Stomach (tissue), 9 donors: ENCODE measurements around the gene DLGAP1. TPM values are rescaled to one million over a fixed set of nuclear protein-coding genes. Genes with fewer than 3 reads are reported as not detected.

Experiments used
- DNase-seq, 2 donors: peaks; one replicate each; pipeline versions ENCODE4 v3.0.0 to v3.0.0-alpha.2; 2013 to 2019
- H3K27ac ChIP-seq, 5 donors: fragments of 200-600 bp in 4 of 5; sonication (generic) in 4 of 5; one replicate each; pipeline ENCODE4 v1.5.1; 2013 to 2019; ENCODE audit warnings: mild to moderate bottlenecking in 1 of 5, moderate library complexity in 1 of 5
- H3K27me3 ChIP-seq, 3 donors: fragments of 200-600 bp; sonication (generic); one replicate each; pipeline ENCODE4 v1.5.1; 2017 to 2019; ENCODE audit warnings: mixed run types in 1 of 3
- H3K36me3 ChIP-seq, 4 donors: fragments of 200-600 bp; sonication (generic); 1 replicate in 3 of 4; 2 replicates in 1 of 4; pipeline ENCODE4 v1.5.1; 2016 to 2019
- H3K4me1 ChIP-seq, 4 donors: fragments of 200-600 bp; sonication (generic); one replicate each; pipeline ENCODE4 v1.5.1; 2016 to 2019
- H3K4me3 ChIP-seq, 4 donors: fragments of 200-600 bp; sonication (generic) in 3 of 4; one replicate each; pipeline ENCODE4 v1.5.1; 2016 to 2019; ENCODE audit warnings: mild to moderate bottlenecking in 1 of 4
- H3K9me3 ChIP-seq, 4 donors: fragments of 200-600 bp; sonication (generic); one replicate each; pipeline ENCODE4 v1.5.1; 2016 to 2019
- CTCF ChIP-seq, 7 experiments: fragments of 450-650 bp in 4 of 7; fragments of 200-600 bp in 3 of 7; sonication (generic) in 3 of 7; IDR thresholded peaks; one replicate each; pipeline ENCODE4 v1.5.1; 2016 to 2019; ENCODE audit warnings: antibody characterized with exemption in 7 of 7, control low read depth in 2 of 7, mild to moderate bottlenecking in 1 of 7
- EP300 ChIP-seq: sonication (generic); formaldehyde crosslinking; IDR thresholded peaks from one replicate; pipeline ENCODE4 v1.6.1; 2017; ENCODE audit warnings: antibody characterized with exemption
- POLR2A ChIP-seq, 4 donors: fragments of 450-650 bp; IDR thresholded peaks; one replicate each; pipeline ENCODE4 v1.6.1; 2016; ENCODE audit warnings: antibody characterized with exemption in 4 of 4, control low read depth in 2 of 4, mild to moderate bottlenecking in 1 of 4, moderate library complexity in 1 of 4
- POLR2AphosphoS5 ChIP-seq, 3 donors: sonication (generic); formaldehyde crosslinking; IDR thresholded peaks; one replicate each; pipeline ENCODE4 v1.6.1; 2016; ENCODE audit warnings: antibody characterized with exemption in 3 of 3
- WGBS, 5 donors: extraction: QIAGEN DNeasy Blood & Tissue Kit in 3 of 5; methylation state at CpG; one replicate each; pipeline versions ENCODE4 v1.1.5 to v1.1.7; 2013 to 2018; 5-methylcytosine and 5-hydroxymethylcytosine counted together
- intact Hi-C: fragments of 100-400 bp; cut with DNase I; formaldehyde crosslinking; loops from one replicate; pipeline ENCODE4 v1.15.1; 2023; ENCODE audit warnings: low total_unique reads
- polyA plus RNA-seq, 3 donors: library from polyadenylated mRNA; stranded (reverse); fragments of 200-250 nt; gene quantifications; one replicate each; pipeline ENCODE4 v1.2.3, GENCODE V29; 2013
- total RNA-seq, 5 donors: library from RNA; depleted of rRNA; stranded (reverse); fragments of >200 nt; gene quantifications; one replicate each; pipeline versions ENCODE4 v1.1.0 to v1.2.3, GENCODE V29; 2014 to 2016
- donor health status: healthy with polysubstance abuse.
- donor health status: Bipolar disorder and iron deficiency.
- donor health status: healthy.

Gene DLGAP1
- total and polyA plus RNA-seq, 8 donors: 0.06 to 7.0 (median 1.3) TPM; not detected in 1

- no peak overlapping the region for H3K4me3 ChIP-seq
- H3K9me3 ChIP-seq: peaks cover 4 to 14% (median 13%) of the 10 kb centered on the region in 4 donors
- DNase-seq: no peak
- H3K27ac ChIP-seq: no peak overlapping the region
- no peaks in the 10 kb centered on the region for H3K27me3 ChIP-seq
- 63 to 75% (median 67%) methylated on average over 4 of the region's 4 CpGs for WGBS, 5 donors
- H3K36me3 ChIP-seq: no peaks in the 10 kb centered on the region
- no peak for TF ChIP-seq EP300
- no peak for TF ChIP-seq POLR2A (IDR thresholded peaks at IDR 0.05)
- TF ChIP-seq CTCF (IDR thresholded peaks at IDR 0.05): no peak
- TF ChIP-seq POLR2AphosphoS5 (IDR thresholded peaks at IDR 0.05): no peak
- intact Hi-C loops: no loop called here
- peaks cover 0 to 10% (median 0%) of the 10 kb centered on the region in 4 donors for H3K4me1 ChIP-seq
Measured at GRCh38 chr18:3753106-3753505, 702.0 kb downstream of the DLGAP1 start.

GRCh38 chr18:3748086-3748485 is 707.0 kb downstream of the DLGAP1 start:
- Histone ChIP-seq H3K27me3 (no peaks in the 10 kb centered on the region), H3K9me3 (no peaks in the 10 kb centered on the region), H3K27ac (peak overlapping the region in 1 of 5 donors; percentile 7), H3K4me1 (no peaks in the 10 kb centered on the region), H3K36me3 (no peaks in the 10 kb centered on the region), H3K4me3 (no peak overlapping the region)
- 75 to 97% (median 77%) methylated on average over 3 of the region's 3 CpGs for WGBS, 5 donors
- intact Hi-C loops: no loop called here
- no peak for DNase-seq
- TF ChIP-seq POLR2A (IDR thresholded peaks at IDR 0.05) (no peak), CTCF (IDR thresholded peaks at IDR 0.05) (no peak), POLR2AphosphoS5 (IDR thresholded peaks at IDR 0.05) (no peak), EP300 (no peak)

GRCh38 chr18:3747176-3747973 is 707.7 kb downstream of the DLGAP1 start:
- no peaks in the 10 kb centered on the region for H3K27me3 ChIP-seq
- H3K36me3 ChIP-seq: no peaks in the 10 kb centered on the region
- 57 to 64% (median 61%) methylated on average over 14 of the region's 14 CpGs for WGBS, 5 donors
- no peak for TF ChIP-seq POLR2AphosphoS5 (IDR thresholded peaks at IDR 0.05)
- no peak for TF ChIP-seq EP300
- no peak for TF ChIP-seq POLR2A (IDR thresholded peaks at IDR 0.05)
- H3K4me1 ChIP-seq: no peaks in the 10 kb centered on the region
- DNase-seq: peak in 1 of 2 donors; percentile 30
- H3K27ac ChIP-seq: peak overlapping the region in 1 of 5 donors; percentile 7
- H3K9me3 ChIP-seq: no peaks in the 10 kb centered on the region
- H3K4me3 ChIP-seq: no peak overlapping the region
- intact Hi-C loops: no loop called here

DNA sequence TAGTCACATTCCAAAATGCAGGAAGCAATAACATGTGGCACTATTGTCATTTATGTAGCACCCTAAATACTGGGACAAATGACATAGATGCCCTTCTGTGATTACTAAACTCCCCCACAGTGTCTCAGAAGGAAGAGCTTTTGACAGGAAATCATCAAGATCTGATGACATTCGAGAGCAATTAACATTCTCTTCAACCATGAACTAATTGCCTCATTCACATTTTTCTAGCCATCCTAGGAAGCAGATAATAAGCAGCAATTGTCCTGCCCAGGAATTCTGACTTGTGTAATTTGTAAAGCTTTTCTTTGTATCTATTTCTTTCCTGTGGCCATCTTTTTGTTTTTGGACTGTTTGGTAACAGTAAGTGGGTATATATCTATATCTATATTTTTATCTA is 712.6 kb downstream of the DLGAP1 start:
- Histone ChIP-seq H3K36me3 (no peaks in the 10 kb centered on the region), H3K27me3 (no peaks in the 10 kb centered on the region), H3K4me3 (no peak overlapping the region), H3K27ac (no peak overlapping the region), H3K9me3 (no peaks in the 10 kb centered on the region), H3K4me1 (no peaks in the 10 kb centered on the region)
- DNase-seq: no peak
- TF ChIP-seq EP300 (no peak), CTCF (IDR thresholded peaks at IDR 0.05) (no peak), POLR2AphosphoS5 (IDR thresholded peaks at IDR 0.05) (no peak), POLR2A (IDR thresholded peaks at IDR 0.05) (no peak)
- intact Hi-C loops: no loop called here
- WGBS, 5 donors: 0 to 75% (median 50%) methylated on average over 1 of the region's 1 CpG

DNA sequence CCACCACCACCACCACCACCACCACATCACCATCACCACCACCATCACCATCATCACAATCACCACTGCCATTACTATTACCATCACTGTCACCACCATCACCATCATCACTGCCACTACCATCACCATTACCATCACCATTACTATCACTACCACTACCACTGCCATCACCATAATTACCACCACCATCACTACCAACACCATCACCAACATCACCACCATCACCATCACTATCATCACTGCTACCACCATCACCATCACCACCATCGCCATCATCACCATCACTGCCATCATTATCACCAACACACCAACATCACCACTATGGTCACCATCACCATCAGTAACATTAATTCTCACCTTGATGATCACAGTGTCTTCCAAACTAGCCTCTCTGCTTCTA is 713.8 kb downstream of the DLGAP1 start:
- WGBS, 5 donors: 96 to 100% (median 100%) methylated on average over 1 of the region's 1 CpG
- Histone ChIP-seq H3K36me3 (no peaks in the 10 kb centered on the region), H3K27me3 (no peaks in the 10 kb centered on the region), H3K4me1 (no peaks in the 10 kb centered on the region), H3K4me3 (no peak overlapping the region), H3K27ac (no peak overlapping the region), H3K9me3 (no peaks in the 10 kb centered on the region)
- no peak for TF ChIP-seq EP300
- no peak for TF ChIP-seq POLR2AphosphoS5 (IDR thresholded peaks at IDR 0.05)
- no peak for TF ChIP-seq POLR2A (IDR thresholded peaks at IDR 0.05)
- no peak for TF ChIP-seq CTCF (IDR thresholded peaks at IDR 0.05)
- intact Hi-C loops: no loop called here
- DNase-seq: no peak
